A549 (cell line): ENCODE data around the gene WDR62. TPM values are rescaled to one million over a fixed set of nuclear protein-coding genes. Genes with fewer than 3 reads are reported as not detected.

Source experiments
- ATAC-seq, 2 experiments: fragments of 200-7000 bp in 1 of 2; fragments of >200 bp in 1 of 2; cut with Nextera tagmentation in 1 of 2; cut with Tn5 transposase in 1 of 2; 3 replicates each; pipeline versions ENCODE4 v1.8.0 to v1.9.1; 2018 to 2020; ENCODE audit warnings: mild to moderate bottlenecking in 1 of 2, moderate library complexity in 1 of 2
- CTCF ChIA-PET: fragments of 300-600 bp; sonication (Branson Sonifier 250); formaldehyde crosslinking; extraction: SDS; loops from one replicate; lab custom pipeline; 2021; ENCODE audit warnings: antibody characterized with exemption, inconsistent platforms; lab: Yijun Ruan, JAX
- POLR2A ChIA-PET: fragments of 350-600 bp; formaldehyde crosslinking; extraction: SDS; loops from one replicate; lab custom pipeline; 2021; ENCODE audit warnings: antibody characterized with exemption, inconsistent platforms; lab: Yijun Ruan, JAX
- DNase-seq, 2 experiments: peaks; one replicate each; pipeline versions ENCODE4 v3.0.0 to v3.0.0-alpha.2; 2011 to 2016; ENCODE audit warnings: low read depth in 1 of 2, low spot score in 1 of 2
- FAIRE-seq: peaks from 2 replicates; lab custom pipeline; 2011; peaks lifted over from hg19 to GRCh38; lab: Jason Lieb, UNC
- H3K27ac ChIP-seq, 2 experiments: fragments of >200 bp; sonication (Bioruptor Twin); formaldehyde crosslinking; 3 replicates each; pipeline ENCODE4 v1.5.1; 2016 to 2017
- H3K4me1 ChIP-seq: fragments of >200 bp; sonication (Bioruptor Twin); formaldehyde crosslinking; 3 replicates; pipeline ENCODE4 v1.6.1; 2016
- H3K4me2 ChIP-seq: fragments of >200 bp; sonication (Bioruptor Twin); formaldehyde crosslinking; 3 replicates; pipeline ENCODE4 v1.6.1; 2016
- H3K4me3 ChIP-seq: fragments of >200 bp; sonication (Bioruptor Twin); formaldehyde crosslinking; 3 replicates; pipeline ENCODE4 v1.5.1; 2016
- H3K9me3 ChIP-seq: fragments of >200 bp; sonication (Bioruptor Twin); formaldehyde crosslinking; 3 replicates; pipeline ENCODE4 v1.6.1; 2016
- CBX8 ChIP-seq: fragments of 200-600 bp; sonication (generic); IDR thresholded peaks from 2 replicates; pipeline ENCODE4 v1.6.1; 2016
- CHD2 ChIP-seq: fragments of 150-350 bp; IDR thresholded peaks from 2 replicates; pipeline ENCODE4 v1.6.1; 2014; ENCODE audit warnings: low read length; ENCODE audit not compliant: partially characterized antibody
- EHMT2 ChIP-seq: fragments of 200-600 bp; sonication (generic); IDR thresholded peaks from 2 replicates; pipeline ENCODE4 v1.6.1; 2016; ENCODE audit warnings: antibody characterized with exemption, low read depth, mild to moderate bottlenecking, moderate library complexity
- EP300 ChIP-seq, 2 experiments: fragments of >200 bp; sonication (Bioruptor Twin); formaldehyde crosslinking; IDR thresholded peaks; 2 replicates in 1 of 2; 3 replicates in 1 of 2; pipeline ENCODE4 v1.6.1; 2016 to 2017
- FOSB ChIP-seq: fragments of 250-450 bp; sonication (Bioruptor Pico); IDR thresholded peaks from 2 replicates; pipeline ENCODE4 v1.5.0; 2020; ENCODE audit warnings: mild to moderate bottlenecking, moderate library complexity
- HDAC2 ChIP-seq: fragments of 200-600 bp; sonication (generic); IDR thresholded peaks from 2 replicates; pipeline ENCODE4 v1.6.1; 2016
- HOXB13 ChIP-seq: fragments of 250-450 bp; sonication (Bioruptor Pico); IDR thresholded peaks from 2 replicates; pipeline ENCODE4 v1.5.0; 2020; ENCODE audit warnings: low read depth, mild to moderate bottlenecking, moderate library complexity
- JUNB ChIP-seq: fragments of >200 bp; sonication (Bioruptor Twin); formaldehyde crosslinking; IDR thresholded peaks from 2 replicates; pipeline ENCODE4 v1.6.1; 2016
- KDM1A ChIP-seq: fragments of 200-600 bp; sonication (generic); IDR thresholded peaks from 2 replicates; pipeline ENCODE4 v1.6.1; 2016; ENCODE audit warnings: low read depth, mild to moderate bottlenecking
- MAX ChIP-seq: IDR thresholded peaks from 2 replicates; pipeline ENCODE4 v1.6.1; 2012
- NFE2L2 ChIP-seq: fragments of 150-350 bp; conservative IDR thresholded peaks from 2 replicates; pipeline ENCODE4 v1.6.1; 2014; ENCODE audit warnings: low read length
- POLR2AphosphoS2 ChIP-seq: conservative IDR thresholded peaks from 2 replicates; pipeline ENCODE4 v1.6.1; 2012; ENCODE audit warnings: low read length, improper control_type of control experiment, inconsistent platforms
- RARB ChIP-seq: fragments of 250-450 bp; sonication (Bioruptor Pico); IDR thresholded peaks from 2 replicates; pipeline ENCODE4 v1.8.0; 2021; ENCODE audit warnings: mild to moderate bottlenecking, moderate library complexity
- REST ChIP-seq: fragments of 200-600 bp; sonication (generic); IDR thresholded peaks from 2 replicates; pipeline ENCODE4 v1.6.1; 2016; ENCODE audit warnings: antibody characterized with exemption, mild to moderate bottlenecking, moderate library complexity
- SREBF2 ChIP-seq: fragments of 450-650 bp; IDR thresholded peaks from 2 replicates; pipeline ENCODE4 v1.6.1; 2014; ENCODE audit warnings: mild to moderate bottlenecking, moderate library complexity
- TP53 ChIP-seq: fragments of 250-450 bp; sonication (Bioruptor Pico); IDR thresholded peaks from 2 replicates; pipeline ENCODE4 v1.5.0; 2021; ENCODE audit warnings: mild to moderate bottlenecking, moderate library complexity
- USF2 ChIP-seq: fragments of 450-650 bp; IDR thresholded peaks from 2 replicates; pipeline ENCODE4 v1.6.1; 2014; ENCODE audit warnings: antibody characterized with exemption
- ZSCAN20 ChIP-seq: fragments of 250-450 bp; sonication (Bioruptor Pico); IDR thresholded peaks from 2 replicates; pipeline ENCODE4 v1.8.0; 2022; ENCODE audit warnings: mild to moderate bottlenecking, moderate library complexity
- WGBS: methylation state at CpG from one replicate; pipeline ENCODE4 v1.1.6; 2017; ENCODE audit errors: missing lambda C conversion rate; 5-methylcytosine and 5-hydroxymethylcytosine counted together
- polyA plus RNA-seq, 4 experiments: library from polyadenylated mRNA; depleted of rRNA in 3 of 4; stranded (reverse); fragments of >200 nt; fragmentation: RNase III in 1 of 4; extraction: RNeasy Plus Mini Kit Qiagen cat#74134 plus additional on column Dnase treatment in 1 of 4; gene quantifications; 2 replicates in 3 of 4; 3 replicates in 1 of 4; pipeline ENCODE4 v1.2.3, GENCODE V29; 2011 to 2017
- TF ChIP-seq, protein P1 (sequence below): fragments of >200 bp; sonication (Bioruptor Twin); formaldehyde crosslinking; IDR thresholded peaks from 3 replicates; pipeline ENCODE4 v1.5.1; 2016
- TF ChIP-seq, protein P2 (sequence below): fragments of >200 bp; sonication (Bioruptor Twin); formaldehyde crosslinking; IDR thresholded peaks from 2 replicates; pipeline ENCODE4 v1.6.1; 2016

WDR62 gene
- polyA plus RNA-seq, 2 of the 4 experiments (the other 2 are of a cell fraction): 15.5 to 32.9 TPM

- peak overlapping the region; percentile 75 for H3K4me3 ChIP-seq
- H3K9me3 ChIP-seq: no peaks in the 10 kb centered on the region
- WGBS: 96% methylated on average over 34 of the region's 34 CpGs
- peak overlapping the region; percentile 86 for H3K4me2 ChIP-seq
- no peak for ATAC-seq
- TF ChIP-seq JUNB (no peak), ZSCAN20 (no peak), EP300 (IDR thresholded peaks at IDR 0.05) (no peak), RARB (CRISPR knock-in tag) (no peak), HDAC2 (no peak), REST (no peak), NFE2L2 (no peak), CBX8 (no peak), MAX (no peak), USF2 (no peak), SREBF2 (no peak), KDM1A (no peak), POLR2AphosphoS2 (no peak), TP53 (CRISPR knock-in tag) (no peak), HOXB13 (no peak), CHD2 (no peak), EHMT2 (no peak), FOSB (CRISPR knock-in tag) (no peak)
- TF ChIP-seq, protein P1, sequence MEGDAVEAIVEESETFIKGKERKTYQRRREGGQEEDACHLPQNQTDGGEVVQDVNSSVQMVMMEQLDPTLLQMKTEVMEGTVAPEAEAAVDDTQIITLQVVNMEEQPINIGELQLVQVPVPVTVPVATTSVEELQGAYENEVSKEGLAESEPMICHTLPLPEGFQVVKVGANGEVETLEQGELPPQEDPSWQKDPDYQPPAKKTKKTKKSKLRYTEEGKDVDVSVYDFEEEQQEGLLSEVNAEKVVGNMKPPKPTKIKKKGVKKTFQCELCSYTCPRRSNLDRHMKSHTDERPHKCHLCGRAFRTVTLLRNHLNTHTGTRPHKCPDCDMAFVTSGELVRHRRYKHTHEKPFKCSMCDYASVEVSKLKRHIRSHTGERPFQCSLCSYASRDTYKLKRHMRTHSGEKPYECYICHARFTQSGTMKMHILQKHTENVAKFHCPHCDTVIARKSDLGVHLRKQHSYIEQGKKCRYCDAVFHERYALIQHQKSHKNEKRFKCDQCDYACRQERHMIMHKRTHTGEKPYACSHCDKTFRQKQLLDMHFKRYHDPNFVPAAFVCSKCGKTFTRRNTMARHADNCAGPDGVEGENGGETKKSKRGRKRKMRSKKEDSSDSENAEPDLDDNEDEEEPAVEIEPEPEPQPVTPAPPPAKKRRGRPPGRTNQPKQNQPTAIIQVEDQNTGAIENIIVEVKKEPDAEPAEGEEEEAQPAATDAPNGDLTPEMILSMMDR: no peak
- TF ChIP-seq, protein P2, sequence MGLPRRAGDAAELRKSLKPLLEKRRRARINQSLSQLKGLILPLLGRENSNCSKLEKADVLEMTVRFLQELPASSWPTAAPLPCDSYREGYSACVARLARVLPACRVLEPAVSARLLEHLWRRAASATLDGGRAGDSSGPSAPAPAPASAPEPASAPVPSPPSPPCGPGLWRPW: no peak
- CTCF ChIA-PET: interaction anchor here (0.6 to 6.3 kb wide), 7 partner anchors 11 to 182 kb away, joined by 3 to 44 read pairs (median 4); partner anchors contain the start of gene THAP8
- DNase-seq: no peak
- POLR2A ChIA-PET: interaction anchor here (0.5 kb wide), 1 partner anchor 72 kb away, joined by 4 read pairs; no protein-coding TSS in a partner anchor
- FAIRE-seq: no peak
- H3K4me1 ChIP-seq: peaks cover 25% of the 10 kb centered on the region
- peak overlapping the region in 1 of 2 experiments; percentile 91; a peak in 3 of 6 replicates for H3K27ac ChIP-seq
Measured at GRCh38 chr19:36113425-36113824, 58.7 kb downstream of the WDR62 start.
